Ishikawa (cell line): ENCODE measurements around the gene GASK1B.
A peak's percentile ranks its signal among the peaks of the same experiment; 100 is the strongest.

Experiments
- CEBPB ChIP-seq: IDR thresholded peaks from 2 replicates; pipeline ENCODE4 v1.6.1; 2012
- CREB1 ChIP-seq: IDR thresholded peaks from 2 replicates; pipeline ENCODE4 v1.6.1; 2012; ENCODE audit warnings: low read depth
- EGR1 ChIP-seq: IDR thresholded peaks from 2 replicates; pipeline ENCODE4 v1.6.1; 2012
- EP300 ChIP-seq: IDR thresholded peaks from 2 replicates; pipeline ENCODE4 v1.6.1; 2012; ENCODE audit warnings: borderline replicate concordance
- FOXM1 ChIP-seq: IDR thresholded peaks from 2 replicates; pipeline ENCODE4 v1.6.1; 2012; ENCODE audit warnings: low read depth, borderline replicate concordance
- MAX ChIP-seq: IDR thresholded peaks from 2 replicates; pipeline ENCODE4 v1.6.1; 2012
- NFIC ChIP-seq: IDR thresholded peaks from 2 replicates; pipeline ENCODE4 v1.6.1; 2012
- RAD21 ChIP-seq: IDR thresholded peaks from 2 replicates; pipeline ENCODE4 v1.6.1; 2012; ENCODE audit warnings: low read depth
- REST ChIP-seq: IDR thresholded peaks from 2 replicates; pipeline ENCODE4 v1.6.1; 2012; ENCODE audit warnings: low read depth, mild to moderate bottlenecking
- TAF1 ChIP-seq: IDR thresholded peaks from 2 replicates; pipeline ENCODE4 v1.6.1; 2012; ENCODE audit warnings: low read depth, mild to moderate bottlenecking
- TCF12 ChIP-seq: IDR thresholded peaks from 2 replicates; pipeline ENCODE4 v1.6.1; 2012; ENCODE audit warnings: low read depth
- TEAD4 ChIP-seq: IDR thresholded peaks from 2 replicates; pipeline ENCODE4 v1.6.1; 2012
- USF1 ChIP-seq: IDR thresholded peaks from 2 replicates; pipeline ENCODE4 v1.6.1; 2012
- YY1 ChIP-seq: IDR thresholded peaks from 2 replicates; pipeline ENCODE4 v1.6.1; 2012; ENCODE audit warnings: low read depth
- ZBTB7A ChIP-seq: IDR thresholded peaks from 2 replicates; pipeline ENCODE4 v1.6.1; 2012; ENCODE audit warnings: low read depth

GASK1B gene

GRCh38 chr4:158166701-158167100, 6.1 kb downstream of the GASK1B start:
- TF ChIP-seq MAX, result no peak
- no peak for TF ChIP-seq TEAD4
- TF ChIP-seq CEBPB, result no peak
- no peak for TF ChIP-seq RAD21
- TF ChIP-seq TCF12, result no peak
- no peak for TF ChIP-seq TAF1
- no peak for TF ChIP-seq YY1
- TF ChIP-seq EGR1, result no peak

- no peak for TF ChIP-seq EP300
- TF ChIP-seq CEBPB, result no peak
- TF ChIP-seq REST, result no peak
- TF ChIP-seq NFIC, result no peak
- no peak for TF ChIP-seq FOXM1
- no peak for TF ChIP-seq EGR1
- TF ChIP-seq USF1, result no peak
- TF ChIP-seq MAX, result no peak
- TF ChIP-seq TEAD4, result no peak
- no peak for TF ChIP-seq YY1
- TF ChIP-seq TCF12, result no peak
Measured at GRCh38 chr4:158164768-158165213, 8.0 kb downstream of the GASK1B start.

- TF ChIP-seq CREB1 (no peak), EP300 (no peak), RAD21 (no peak), NFIC (no peak), EGR1 (no peak), ZBTB7A (no peak), TCF12 (no peak)
Measured at GRCh38 chr4:158163941-158164767, 8.7 kb downstream of the GASK1B start.

- TF ChIP-seq ZBTB7A (no peak), MAX (no peak), EP300 (no peak), CREB1 (no peak), NFIC (no peak), REST (no peak), TCF12 (no peak), FOXM1 (no peak), RAD21 (no peak), EGR1 (no peak), USF1 (no peak), TAF1 (no peak), TEAD4 (no peak), CEBPB (no peak), YY1 (no peak)
Measured at GRCh38 chr4:158162631-158163030, 10.2 kb downstream of the GASK1B start.

- TF ChIP-seq ZBTB7A (no peak), TEAD4 (peak; percentile 20; the same call in 1 of the 2 replicates)
Measured at GRCh38 chr4:158161551-158162354, 11.1 kb downstream of the GASK1B start.

- peak; percentile 47; the same call in 1 of the 2 replicates for TF ChIP-seq TEAD4
- no peak for TF ChIP-seq YY1
- no peak for TF ChIP-seq TCF12
- no peak for TF ChIP-seq REST
- no peak for TF ChIP-seq EP300
- no peak for TF ChIP-seq RAD21
- TF ChIP-seq ZBTB7A, result no peak
- TF ChIP-seq NFIC, result no peak
Measured at GRCh38 chr4:158159718-158160094, 13.1 kb downstream of the GASK1B start.
